NCI-H1436 treated with DMSO at 0.1 percent for 48 hours (cell line): ENCODE measurements around the gene MANEA.

Source experiments
- DNase-seq: peaks from one replicate; lab custom pipeline; 2025; lab: John Stamatoyannopoulos, UW

Gene MANEA

GRCh38 chr6:95587989-95588388 is 10.7 kb downstream of the MANEA start:
- no peak for DNase-seq

GRCh38 chr6:95589067-95589466 is 11.7 kb downstream of the MANEA start:
- no peak for DNase-seq

- DNase-seq = no peak
Measured at GRCh38 chr6:95589826-95590570, 12.7 kb downstream of the MANEA start.

GRCh38 chr6:95593025-95593424 is 15.7 kb downstream of the MANEA start:
- DNase-seq = no peak

GRCh38 chr6:95596021-95596420 is 18.7 kb downstream of the MANEA start:
- no peak for DNase-seq

- DNase-seq = no peak
Measured at GRCh38 chr6:95599706-95600105, 22.4 kb downstream of the MANEA start.

GRCh38 chr6:95601133-95601532 is 23.8 kb downstream of the MANEA start:
- DNase-seq = no peak

GRCh38 chr6:95614094-95614493 is 36.8 kb downstream of the MANEA start:
- no peak for DNase-seq

GRCh38 chr6:95629551-95629950 is 52.2 kb downstream of the MANEA start:
- no peak for DNase-seq

GRCh38 chr6:95636552-95637431 is 59.5 kb downstream of the MANEA start:
- DNase-seq = no peak

GRCh38 chr6:95648636-95649035 is 71.3 kb downstream of the MANEA start:
- no peak for DNase-seq

- DNase-seq = no peak
Measured at GRCh38 chr6:95649451-95649850, 72.1 kb downstream of the MANEA start.

- DNase-seq = no peak
Measured at GRCh38 chr6:95654176-95654575, 76.8 kb downstream of the MANEA start.

GRCh38 chr6:95658886-95659285 is 81.6 kb downstream of the MANEA start:
- no peak for DNase-seq
